RWPE1 (cell line): ENCODE data around the gene BNIP3.
A peak's percentile ranks its signal among the peaks of the same experiment; 100 is the strongest.

Source experiments
- CTCF ChIA-PET: fragments of 350-600 bp; sonication (Branson Sonifier 250); formaldehyde crosslinking; extraction: SDS; loops from one replicate; lab custom pipeline; 2021; lab: Yijun Ruan, JAX
- POLR2A ChIA-PET: fragments of 400-600 bp; formaldehyde crosslinking; extraction: SDS; loops from one replicate; lab custom pipeline; 2020; ENCODE audit warnings: antibody characterized with exemption; ENCODE audit not compliant: low non-redundant PET; lab: Yijun Ruan, JAX
- DNase-seq: peaks from one replicate; pipeline ENCODE4 v3.0.0; 2012; ENCODE audit warnings: low spot score
- H3K27ac ChIP-seq: fragments of 450-650 bp; 2 replicates; pipeline ENCODE4 v1.5.1; 2017
- TF ChIP-seq, protein P1 (sequence below): fragments of 450-650 bp; conservative IDR thresholded peaks from 2 replicates; pipeline ENCODE4 v1.5.1; 2017; ENCODE audit warnings: low read depth, mild to moderate bottlenecking

The BNIP3 gene

DNA sequence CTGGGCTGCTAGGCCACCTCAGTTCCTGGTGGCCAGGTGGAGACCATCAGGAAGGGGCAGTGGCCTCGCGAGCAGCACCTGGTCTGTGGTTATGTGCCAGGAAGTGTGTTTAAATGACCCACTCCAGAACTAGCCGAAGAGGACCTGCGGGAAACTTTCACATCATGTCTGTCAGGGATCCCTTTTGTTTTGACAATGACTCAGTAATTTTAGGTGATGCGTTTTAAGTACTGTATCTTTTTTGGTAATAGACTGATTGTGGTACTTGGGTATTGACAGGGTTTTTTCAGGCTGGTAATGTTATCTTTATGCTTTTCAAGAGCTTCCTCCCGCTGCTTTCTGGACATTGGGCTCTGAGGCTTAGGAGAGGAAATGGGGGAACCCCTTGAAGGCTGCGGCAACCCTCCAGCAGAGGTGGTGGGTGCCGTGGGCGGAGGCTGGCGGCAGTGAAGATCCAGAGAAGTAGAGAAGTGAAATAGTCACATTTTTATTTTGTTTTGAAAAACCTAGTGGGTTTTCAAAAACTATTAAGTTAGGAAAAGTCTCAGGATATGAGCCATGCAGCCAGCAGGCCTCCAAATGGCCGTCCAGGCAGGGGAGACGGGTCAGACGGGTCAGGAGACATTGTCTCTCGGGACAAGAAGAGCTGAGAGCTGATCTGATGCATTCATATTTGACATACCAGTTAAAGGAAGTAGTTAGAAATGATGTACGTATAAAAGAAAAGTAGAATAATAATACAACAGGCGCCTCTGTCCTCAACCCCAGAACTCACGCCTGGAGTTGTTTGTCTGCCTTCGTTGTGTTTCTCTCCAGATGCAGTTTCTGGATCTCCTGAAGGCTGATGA lies 53.3 kb downstream of the BNIP3 start:
- CTCF ChIA-PET: no interaction called here
- TF ChIP-seq, protein P1, sequence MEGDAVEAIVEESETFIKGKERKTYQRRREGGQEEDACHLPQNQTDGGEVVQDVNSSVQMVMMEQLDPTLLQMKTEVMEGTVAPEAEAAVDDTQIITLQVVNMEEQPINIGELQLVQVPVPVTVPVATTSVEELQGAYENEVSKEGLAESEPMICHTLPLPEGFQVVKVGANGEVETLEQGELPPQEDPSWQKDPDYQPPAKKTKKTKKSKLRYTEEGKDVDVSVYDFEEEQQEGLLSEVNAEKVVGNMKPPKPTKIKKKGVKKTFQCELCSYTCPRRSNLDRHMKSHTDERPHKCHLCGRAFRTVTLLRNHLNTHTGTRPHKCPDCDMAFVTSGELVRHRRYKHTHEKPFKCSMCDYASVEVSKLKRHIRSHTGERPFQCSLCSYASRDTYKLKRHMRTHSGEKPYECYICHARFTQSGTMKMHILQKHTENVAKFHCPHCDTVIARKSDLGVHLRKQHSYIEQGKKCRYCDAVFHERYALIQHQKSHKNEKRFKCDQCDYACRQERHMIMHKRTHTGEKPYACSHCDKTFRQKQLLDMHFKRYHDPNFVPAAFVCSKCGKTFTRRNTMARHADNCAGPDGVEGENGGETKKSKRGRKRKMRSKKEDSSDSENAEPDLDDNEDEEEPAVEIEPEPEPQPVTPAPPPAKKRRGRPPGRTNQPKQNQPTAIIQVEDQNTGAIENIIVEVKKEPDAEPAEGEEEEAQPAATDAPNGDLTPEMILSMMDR: no peak
- peak overlapping the region; percentile 45 for H3K27ac ChIP-seq
- no peak for DNase-seq
- POLR2A ChIA-PET: no interaction called here

- TF ChIP-seq, protein P1: no peak
- ChIA-PET POLR2A (no interaction called here), CTCF (no interaction called here)
- DNase-seq: no peak
- H3K27ac ChIP-seq: peak overlapping the region; percentile 7
Measured at GRCh38 chr10:131926743-131927595, 54.8 kb downstream of the BNIP3 start.

DNA sequence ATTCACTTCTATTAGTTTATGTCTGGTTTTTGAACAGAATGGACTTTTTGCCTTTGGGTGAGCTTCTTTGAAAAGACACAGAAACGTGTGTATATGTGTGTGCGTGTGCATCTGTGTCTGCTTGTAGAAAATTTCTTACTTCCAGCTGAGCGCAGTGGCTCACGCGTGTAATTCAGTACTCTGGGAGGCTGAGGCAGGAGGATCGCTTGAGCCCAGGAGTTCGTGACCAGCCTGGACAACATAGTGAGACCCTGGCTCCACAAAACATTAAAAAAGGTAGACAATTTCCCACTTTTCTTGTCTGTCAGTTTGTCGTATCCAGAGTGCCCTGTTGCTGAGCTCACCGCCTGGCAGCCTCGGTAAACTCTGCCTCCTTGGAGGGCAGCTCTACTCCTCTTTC lies 55.5 kb downstream of the BNIP3 start:
- POLR2A ChIA-PET: no interaction called here

GRCh38 chr10:131925716-131926115 lies 56.0 kb downstream of the BNIP3 start:
- no peak overlapping the region for H3K27ac ChIP-seq
- DNase-seq: no peak
- TF ChIP-seq, protein P1: no peak
- POLR2A ChIA-PET: no interaction called here
- CTCF ChIA-PET: no interaction called here

More for the DNA sequence above, 55.5 kb downstream of the BNIP3 start:
- TF ChIP-seq, protein P1: no peak
- DNase-seq: no peak
- CTCF ChIA-PET: no interaction called here
- no peak overlapping the region for H3K27ac ChIP-seq

- TF ChIP-seq, protein P1: no peak
- no peak overlapping the region for H3K27ac ChIP-seq
- no peak for DNase-seq
- POLR2A ChIA-PET: no interaction called here
- CTCF ChIA-PET: interaction anchor here (0.6 kb wide), 1 partner anchor 1481 kb away, joined by 3 read pairs; no protein-coding TSS in a partner anchor
Measured at GRCh38 chr10:131925011-131925649, 56.6 kb downstream of the BNIP3 start.
